GM23338 (cell line): Measurements from ENCODE around the gene MARK3. TPM values are rescaled to one million over a fixed set of nuclear protein-coding genes. Genes with fewer than 3 reads are reported as not detected.

Experiments
- ATAC-seq: fragments of 200-7000 bp; cut with Tn5 transposase; 3 replicates; pipeline ENCODE4 v1.9.1; 2020
- DNase-seq: peaks from one replicate; pipeline ENCODE4 v3.0.0-alpha.2; 2015; ENCODE audit warnings: low spot score
- H2AFZ ChIP-seq: fragments of 200-600 bp; sonication (generic); 2 replicates; pipeline ENCODE4 v1.8.0; 2016; ENCODE audit warnings: antibody characterized with exemption, mild to moderate bottlenecking, moderate library complexity
- H3F3A ChIP-seq: fragments of 200-600 bp; sonication (generic); replicated peaks from 2 replicates; pipeline ENCODE4 v1.8.0; 2017; ENCODE audit warnings: antibody characterized with exemption, mixed run types, low read depth
- H3K27ac ChIP-seq: fragments of 200-600 bp; sonication (generic); 2 replicates; pipeline ENCODE4 v1.6.1; 2016; ENCODE audit warnings: low read depth
- H3K27me3 ChIP-seq: fragments of 200-600 bp; sonication (generic); 2 replicates; pipeline ENCODE4 v1.8.0; 2016; ENCODE audit warnings: mild to moderate bottlenecking, mixed run types, moderate library complexity; ENCODE audit not compliant: insufficient read depth
- H3K36me3 ChIP-seq: fragments of 200-600 bp; sonication (generic); 2 replicates; pipeline ENCODE4 v1.8.0; 2016; ENCODE audit warnings: mild to moderate bottlenecking; ENCODE audit not compliant: insufficient read depth
- H3K4me1 ChIP-seq: fragments of 200-600 bp; sonication (generic); 2 replicates; pipeline ENCODE4 v1.8.0; 2016; ENCODE audit warnings: mild to moderate bottlenecking, moderate library complexity; ENCODE audit not compliant: insufficient read depth
- H3K4me2 ChIP-seq: fragments of 200-600 bp; sonication (generic); 2 replicates; pipeline ENCODE4 v1.7.1; 2017; ENCODE audit warnings: mixed run types
- H3K4me3 ChIP-seq: fragments of 200-600 bp; sonication (generic); 2 replicates; pipeline ENCODE4 v1.6.1; 2016; ENCODE audit warnings: mixed run types
- H3K79me2 ChIP-seq: fragments of 200-600 bp; sonication (generic); replicated peaks from 2 replicates; pipeline ENCODE4 v1.8.0; 2017; ENCODE audit warnings: mild to moderate bottlenecking; ENCODE audit not compliant: insufficient read depth
- H3K9me2 ChIP-seq: fragments of 200-600 bp; sonication (generic); 2 replicates; pipeline ENCODE4 v1.8.0; 2017; ENCODE audit not compliant: insufficient read depth
- H4K20me1 ChIP-seq: fragments of 200-600 bp; sonication (generic); replicated peaks from 2 replicates; pipeline ENCODE4 v1.8.0; 2017; ENCODE audit warnings: mild to moderate bottlenecking; ENCODE audit not compliant: insufficient read depth
- H3K27ac Mint-ChIP-seq: 2 replicates; pipeline ENCODE4 v1.8.0; 2020; ENCODE audit warnings: inconsistent platforms, mild to moderate bottlenecking, moderate library complexity, mixed read lengths
- H3K27me3 Mint-ChIP-seq: 3 replicates; pipeline ENCODE4 v1.8.0; 2022; ENCODE audit warnings: low read depth, mild to moderate bottlenecking, moderate library complexity, mixed read lengths, inconsistent platforms; ENCODE audit not compliant: insufficient read depth, poor library complexity
- H3K36me3 Mint-ChIP-seq: 3 replicates; pipeline ENCODE4 v1.8.0; 2021; ENCODE audit warnings: low read depth, mild to moderate bottlenecking, inconsistent platforms, moderate library complexity, mixed read lengths
- H3K4me1 Mint-ChIP-seq: 3 replicates; pipeline ENCODE4 v1.8.0; 2020; ENCODE audit warnings: mild to moderate bottlenecking, inconsistent platforms, mixed read lengths
- H3K4me3 Mint-ChIP-seq: 3 replicates; pipeline ENCODE4 v1.8.0; 2021; ENCODE audit warnings: moderate library complexity, mild to moderate bottlenecking, inconsistent platforms, mixed read lengths
- H3K9me3 Mint-ChIP-seq: 3 replicates; pipeline ENCODE4 v1.8.0; 2020; ENCODE audit warnings: moderate library complexity, mild to moderate bottlenecking, inconsistent platforms, mixed read lengths
- CREB1 ChIP-seq: fragments of 250-450 bp; sonication (Bioruptor Pico); IDR thresholded peaks from 2 replicates; pipeline ENCODE4 v1.5.0; 2020; ENCODE audit warnings: low read depth, mild to moderate bottlenecking, moderate library complexity
- JUNB ChIP-seq: IDR thresholded peaks from one replicate; pipeline ENCODE4 v1.6.1; 2016; ENCODE audit warnings: antibody characterized with exemption; ENCODE audit not compliant: unreplicated experiment
- NANOG ChIP-seq: IDR thresholded peaks from 2 replicates; pipeline ENCODE4 v1.6.1; 2016; ENCODE audit warnings: antibody characterized with exemption, borderline replicate concordance
- POLR2AphosphoS5 ChIP-seq: IDR thresholded peaks from 2 replicates; pipeline ENCODE4 v1.6.1; 2016; ENCODE audit warnings: antibody characterized with exemption, low read depth
- STAT1 ChIP-seq: IDR thresholded peaks from one replicate; pipeline ENCODE4 v1.6.1; 2016; ENCODE audit warnings: antibody characterized with exemption; ENCODE audit not compliant: unreplicated experiment
- ZNF331 ChIP-seq: fragments of 250-450 bp; sonication (Bioruptor Pico); IDR thresholded peaks from 2 replicates; pipeline ENCODE4 v1.5.0; 2020; ENCODE audit warnings: low read depth, mild to moderate bottlenecking, moderate library complexity
- polyA plus RNA-seq: library from polyadenylated mRNA; unstranded; fragments of >200 nt; fragmentation: Nextera tagmentation; extraction: Ambion mirVana; gene quantifications from 2 replicates; pipeline ENCODE4 v1.2.1, GENCODE V29; 2016
- total RNA-seq: library from RNA; depleted of rRNA; stranded (reverse); fragments of >200 nt; shearing (Covaris generic); gene quantifications from 2 replicates; pipeline ENCODE4 v1.2.3, GENCODE V29; 2014
- TF ChIP-seq, protein P1 (sequence below): IDR thresholded peaks from 2 replicates; pipeline ENCODE4 v1.6.1; 2016; ENCODE audit warnings: antibody characterized with exemption
- TF ChIP-seq, protein P2 (sequence below): fragments of 250-450 bp; sonication (Bioruptor Pico); IDR thresholded peaks from 2 replicates; pipeline ENCODE4 v1.5.0; 2020; ENCODE audit warnings: mild to moderate bottlenecking, moderate library complexity
- TF ChIP-seq, protein P3 (sequence below): IDR thresholded peaks from one replicate; pipeline ENCODE4 v1.6.1; 2018; ENCODE audit warnings: antibody characterized with exemption; ENCODE audit not compliant: unreplicated experiment
- TF ChIP-seq, protein P4 (sequence below), 2 experiments: fragments of 200-600 bp in 1 of 2; sonication (generic) in 1 of 2; conservative IDR thresholded peaks; 2 replicates each; pipeline versions ENCODE4 v1.5.1 to v1.6.1; 2016 to 2017; ENCODE audit warnings: antibody characterized with exemption in 2 of 2, low read depth in 2 of 2, mild to moderate bottlenecking in 2 of 2, moderate library complexity in 1 of 2

Gene MARK3
- total and polyA plus RNA-seq, 2 experiments from 2014 or later, result 45.9 to 69.7 TPM

DNA sequence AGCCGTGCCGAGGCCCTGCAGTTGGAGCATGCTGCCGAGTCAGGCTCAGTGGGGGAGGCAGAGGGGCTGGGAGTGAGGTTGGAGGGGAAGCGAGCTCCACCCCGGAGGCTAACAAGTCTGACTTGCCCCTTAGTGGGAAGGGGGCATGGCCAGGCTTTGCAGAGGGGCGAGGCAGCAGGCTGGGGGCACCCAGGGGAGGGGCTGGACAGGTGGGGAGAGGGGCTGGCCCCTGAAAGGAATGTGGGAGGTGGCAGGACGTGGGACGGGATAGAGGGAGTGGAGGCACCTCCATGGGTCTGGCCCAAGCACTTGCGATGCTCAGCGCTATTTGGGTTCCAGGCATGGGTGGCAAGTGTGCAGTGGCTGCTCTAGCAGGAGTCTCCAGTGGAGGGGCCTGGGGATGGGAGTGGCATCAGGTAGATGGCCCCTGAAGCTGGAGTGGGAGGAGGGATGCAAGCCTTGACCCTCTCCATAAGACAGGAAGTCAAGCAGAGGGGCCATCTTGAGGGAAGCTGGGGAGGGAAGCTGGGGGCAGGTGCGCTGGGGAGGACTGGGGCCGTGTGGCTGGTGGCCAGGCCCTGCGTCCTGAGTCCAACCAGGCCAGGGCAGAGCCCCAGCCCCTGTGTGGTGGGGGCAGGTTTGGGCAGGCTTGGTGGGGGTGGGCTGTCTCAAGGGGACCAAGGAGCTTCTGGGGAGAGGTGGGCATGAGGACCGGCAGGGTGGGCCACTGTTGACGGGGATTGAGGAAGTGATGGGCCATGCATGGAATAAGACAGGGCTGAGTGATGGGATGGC lies 146.4 kb downstream of the MARK3 start:
- Histone ChIP-seq H3K9me2 (no peaks in the 10 kb centered on the region), H2AFZ (no peak overlapping the region), H3F3A (0 out of 2 replicates have a peak, but pooled peaks cover 6% of the 10 kb centered on the region), H3K27ac (no peak overlapping the region), H3K4me1 (peaks cover 4% of the 10 kb centered on the region; the same call in 1 of the 2 replicates), H3K4me2 (no peak overlapping the region), H3K79me2 (peaks cover 22% of the 10 kb centered on the region), H4K20me1 (peaks cover 10% of the 10 kb centered on the region), H3K36me3 (no peaks in the 10 kb centered on the region), H3K27me3 (no peaks in the 10 kb centered on the region), H3K4me3 (no peak overlapping the region)
- TF ChIP-seq, protein P1, sequence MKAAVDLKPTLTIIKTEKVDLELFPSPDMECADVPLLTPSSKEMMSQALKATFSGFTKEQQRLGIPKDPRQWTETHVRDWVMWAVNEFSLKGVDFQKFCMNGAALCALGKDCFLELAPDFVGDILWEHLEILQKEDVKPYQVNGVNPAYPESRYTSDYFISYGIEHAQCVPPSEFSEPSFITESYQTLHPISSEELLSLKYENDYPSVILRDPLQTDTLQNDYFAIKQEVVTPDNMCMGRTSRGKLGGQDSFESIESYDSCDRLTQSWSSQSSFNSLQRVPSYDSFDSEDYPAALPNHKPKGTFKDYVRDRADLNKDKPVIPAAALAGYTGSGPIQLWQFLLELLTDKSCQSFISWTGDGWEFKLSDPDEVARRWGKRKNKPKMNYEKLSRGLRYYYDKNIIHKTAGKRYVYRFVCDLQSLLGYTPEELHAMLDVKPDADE, result no peak
- TF ChIP-seq STAT1 (no peak), CREB1 (no peak), POLR2AphosphoS5 (no peak), ZNF331 (CRISPR knock-in tag) (no peak), JUNB (no peak), NANOG (no peak)
- TF ChIP-seq, protein P2, sequence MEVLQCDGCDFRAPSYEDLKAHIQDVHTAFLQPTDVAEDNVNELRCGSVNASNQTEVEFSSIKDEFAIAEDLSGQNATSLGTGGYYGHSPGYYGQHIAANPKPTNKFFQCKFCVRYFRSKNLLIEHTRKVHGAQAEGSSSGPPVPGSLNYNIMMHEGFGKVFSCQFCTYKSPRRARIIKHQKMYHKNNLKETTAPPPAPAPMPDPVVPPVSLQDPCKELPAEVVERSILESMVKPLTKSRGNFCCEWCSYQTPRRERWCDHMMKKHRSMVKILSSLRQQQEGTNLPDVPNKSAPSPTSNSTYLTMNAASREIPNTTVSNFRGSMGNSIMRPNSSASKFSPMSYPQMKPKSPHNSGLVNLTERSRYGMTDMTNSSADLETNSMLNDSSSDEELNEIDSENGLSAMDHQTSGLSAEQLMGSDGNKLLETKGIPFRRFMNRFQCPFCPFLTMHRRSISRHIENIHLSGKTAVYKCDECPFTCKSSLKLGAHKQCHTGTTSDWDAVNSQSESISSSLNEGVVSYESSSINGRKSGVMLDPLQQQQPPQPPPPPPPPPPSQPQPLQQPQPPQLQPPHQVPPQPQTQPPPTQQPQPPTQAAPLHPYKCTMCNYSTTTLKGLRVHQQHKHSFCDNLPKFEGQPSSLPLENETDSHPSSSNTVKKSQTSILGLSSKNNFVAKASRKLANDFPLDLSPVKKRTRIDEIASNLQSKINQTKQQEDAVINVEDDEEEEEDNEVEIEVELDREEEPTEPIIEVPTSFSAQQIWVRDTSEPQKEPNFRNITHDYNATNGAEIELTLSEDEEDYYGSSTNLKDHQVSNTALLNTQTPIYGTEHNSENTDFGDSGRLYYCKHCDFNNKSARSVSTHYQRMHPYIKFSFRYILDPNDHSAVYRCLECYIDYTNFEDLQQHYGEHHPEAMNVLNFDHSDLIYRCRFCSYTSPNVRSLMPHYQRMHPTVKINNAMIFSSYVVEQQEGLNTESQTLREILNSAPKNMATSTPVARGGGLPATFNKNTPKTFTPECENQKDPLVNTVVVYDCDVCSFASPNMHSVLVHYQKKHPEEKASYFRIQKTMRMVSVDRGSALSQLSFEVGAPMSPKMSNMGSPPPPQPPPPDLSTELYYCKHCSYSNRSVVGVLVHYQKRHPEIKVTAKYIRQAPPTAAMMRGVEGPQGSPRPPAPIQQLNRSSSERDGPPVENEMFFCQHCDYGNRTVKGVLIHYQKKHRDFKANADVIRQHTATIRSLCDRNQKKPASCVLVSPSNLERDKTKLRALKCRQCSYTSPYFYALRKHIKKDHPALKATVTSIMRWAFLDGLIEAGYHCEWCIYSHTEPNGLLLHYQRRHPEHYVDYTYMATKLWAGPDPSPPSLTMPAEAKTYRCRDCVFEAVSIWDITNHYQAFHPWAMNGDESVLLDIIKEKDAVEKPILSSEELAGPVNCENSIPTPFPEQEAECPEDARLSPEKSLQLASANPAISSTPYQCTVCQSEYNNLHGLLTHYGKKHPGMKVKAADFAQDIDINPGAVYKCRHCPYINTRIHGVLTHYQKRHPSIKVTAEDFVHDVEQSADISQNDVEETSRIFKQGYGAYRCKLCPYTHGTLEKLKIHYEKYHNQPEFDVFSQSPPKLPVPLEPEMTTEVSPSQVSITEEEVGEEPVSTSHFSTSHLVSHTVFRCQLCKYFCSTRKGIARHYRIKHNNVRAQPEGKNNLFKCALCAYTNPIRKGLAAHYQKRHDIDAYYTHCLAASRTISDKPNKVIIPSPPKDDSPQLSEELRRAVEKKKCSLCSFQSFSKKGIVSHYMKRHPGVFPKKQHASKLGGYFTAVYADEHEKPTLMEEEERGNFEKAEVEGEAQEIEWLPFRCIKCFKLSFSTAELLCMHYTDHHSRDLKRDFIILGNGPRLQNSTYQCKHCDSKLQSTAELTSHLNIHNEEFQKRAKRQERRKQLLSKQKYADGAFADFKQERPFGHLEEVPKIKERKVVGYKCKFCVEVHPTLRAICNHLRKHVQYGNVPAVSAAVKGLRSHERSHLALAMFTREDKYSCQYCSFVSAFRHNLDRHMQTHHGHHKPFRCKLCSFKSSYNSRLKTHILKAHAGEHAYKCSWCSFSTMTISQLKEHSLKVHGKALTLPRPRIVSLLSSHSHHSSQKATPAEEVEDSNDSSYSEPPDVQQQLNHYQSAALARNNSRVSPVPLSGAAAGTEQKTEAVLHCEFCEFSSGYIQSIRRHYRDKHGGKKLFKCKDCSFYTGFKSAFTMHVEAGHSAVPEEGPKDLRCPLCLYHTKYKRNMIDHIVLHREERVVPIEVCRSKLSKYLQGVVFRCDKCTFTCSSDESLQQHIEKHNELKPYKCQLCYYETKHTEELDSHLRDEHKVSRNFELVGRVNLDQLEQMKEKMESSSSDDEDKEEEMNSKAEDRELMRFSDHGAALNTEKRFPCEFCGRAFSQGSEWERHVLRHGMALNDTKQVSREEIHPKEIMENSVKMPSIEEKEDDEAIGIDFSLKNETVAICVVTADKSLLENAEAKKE (CRISPR knock-in tag), result no peak
- TF ChIP-seq, protein P3, sequence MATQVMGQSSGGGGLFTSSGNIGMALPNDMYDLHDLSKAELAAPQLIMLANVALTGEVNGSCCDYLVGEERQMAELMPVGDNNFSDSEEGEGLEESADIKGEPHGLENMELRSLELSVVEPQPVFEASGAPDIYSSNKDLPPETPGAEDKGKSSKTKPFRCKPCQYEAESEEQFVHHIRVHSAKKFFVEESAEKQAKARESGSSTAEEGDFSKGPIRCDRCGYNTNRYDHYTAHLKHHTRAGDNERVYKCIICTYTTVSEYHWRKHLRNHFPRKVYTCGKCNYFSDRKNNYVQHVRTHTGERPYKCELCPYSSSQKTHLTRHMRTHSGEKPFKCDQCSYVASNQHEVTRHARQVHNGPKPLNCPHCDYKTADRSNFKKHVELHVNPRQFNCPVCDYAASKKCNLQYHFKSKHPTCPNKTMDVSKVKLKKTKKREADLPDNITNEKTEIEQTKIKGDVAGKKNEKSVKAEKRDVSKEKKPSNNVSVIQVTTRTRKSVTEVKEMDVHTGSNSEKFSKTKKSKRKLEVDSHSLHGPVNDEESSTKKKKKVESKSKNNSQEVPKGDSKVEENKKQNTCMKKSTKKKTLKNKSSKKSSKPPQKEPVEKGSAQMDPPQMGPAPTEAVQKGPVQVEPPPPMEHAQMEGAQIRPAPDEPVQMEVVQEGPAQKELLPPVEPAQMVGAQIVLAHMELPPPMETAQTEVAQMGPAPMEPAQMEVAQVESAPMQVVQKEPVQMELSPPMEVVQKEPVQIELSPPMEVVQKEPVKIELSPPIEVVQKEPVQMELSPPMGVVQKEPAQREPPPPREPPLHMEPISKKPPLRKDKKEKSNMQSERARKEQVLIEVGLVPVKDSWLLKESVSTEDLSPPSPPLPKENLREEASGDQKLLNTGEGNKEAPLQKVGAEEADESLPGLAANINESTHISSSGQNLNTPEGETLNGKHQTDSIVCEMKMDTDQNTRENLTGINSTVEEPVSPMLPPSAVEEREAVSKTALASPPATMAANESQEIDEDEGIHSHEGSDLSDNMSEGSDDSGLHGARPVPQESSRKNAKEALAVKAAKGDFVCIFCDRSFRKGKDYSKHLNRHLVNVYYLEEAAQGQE, result no peak
- TF ChIP-seq, protein P4, sequence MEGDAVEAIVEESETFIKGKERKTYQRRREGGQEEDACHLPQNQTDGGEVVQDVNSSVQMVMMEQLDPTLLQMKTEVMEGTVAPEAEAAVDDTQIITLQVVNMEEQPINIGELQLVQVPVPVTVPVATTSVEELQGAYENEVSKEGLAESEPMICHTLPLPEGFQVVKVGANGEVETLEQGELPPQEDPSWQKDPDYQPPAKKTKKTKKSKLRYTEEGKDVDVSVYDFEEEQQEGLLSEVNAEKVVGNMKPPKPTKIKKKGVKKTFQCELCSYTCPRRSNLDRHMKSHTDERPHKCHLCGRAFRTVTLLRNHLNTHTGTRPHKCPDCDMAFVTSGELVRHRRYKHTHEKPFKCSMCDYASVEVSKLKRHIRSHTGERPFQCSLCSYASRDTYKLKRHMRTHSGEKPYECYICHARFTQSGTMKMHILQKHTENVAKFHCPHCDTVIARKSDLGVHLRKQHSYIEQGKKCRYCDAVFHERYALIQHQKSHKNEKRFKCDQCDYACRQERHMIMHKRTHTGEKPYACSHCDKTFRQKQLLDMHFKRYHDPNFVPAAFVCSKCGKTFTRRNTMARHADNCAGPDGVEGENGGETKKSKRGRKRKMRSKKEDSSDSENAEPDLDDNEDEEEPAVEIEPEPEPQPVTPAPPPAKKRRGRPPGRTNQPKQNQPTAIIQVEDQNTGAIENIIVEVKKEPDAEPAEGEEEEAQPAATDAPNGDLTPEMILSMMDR (conservative IDR thresholded peaks at IDR 0.05; ENCODE audit: low read depth in 2 of 2), result no peak
- Mint-ChIP-seq H3K36me3 (peaks cover 4% of the 10 kb centered on the region; the same call in 1 of the 3 replicates), H3K9me3 (no peaks in the 10 kb centered on the region; the same call in 2 of the 3 replicates), H3K27me3 (peaks cover 16% of the 10 kb centered on the region), H3K4me1 (peaks cover 19% of the 10 kb centered on the region), H3K4me3 (no peak overlapping the region), H3K27ac (no peak overlapping the region)
- DNase-seq (no peak), ATAC-seq (no peak)
